PC-9 (cell line): Measurements from ENCODE around the gene MBP. TPM values are rescaled to one million over a fixed set of nuclear protein-coding genes. Genes with fewer than 3 reads are reported as not detected.

Experiments used
- BruUV-seq: library from RNA; stranded (reverse); fragments of 400-500 nt; replicated peaks from 2 replicates; lab custom pipeline; 2021; lab: Mats Ljungman, UMichigan
- CTCF ChIA-PET: fragments of 300-600 bp; sonication (Branson Sonifier 250); formaldehyde crosslinking; loops from one replicate; lab custom pipeline; 2022; ENCODE audit warnings: antibody characterized with exemption; lab: Charles Lee
- POLR2A ChIA-PET: fragments of 300-600 bp; sonication (Branson Sonifier 250); formaldehyde crosslinking; loops from one replicate; lab custom pipeline; 2022; ENCODE audit warnings: antibody characterized with exemption; ENCODE audit not compliant: unreplicated experiment; lab: Charles Lee
- DNase-seq, 2 experiments: peaks; one replicate each; pipeline versions ENCODE4 v3.0.0 to v3.0.0-alpha.2; 2015 to 2022; ENCODE audit warnings: mixed read lengths in 1 of 2
- H2AFZ ChIP-seq: fragments of 200-600 bp; sonication (generic); 2 replicates; pipeline ENCODE4 v1.8.1; 2017; ENCODE audit warnings: antibody characterized with exemption
- H3F3A ChIP-seq: fragments of 200-600 bp; sonication (generic); 2 replicates; pipeline ENCODE4 v1.8.1; 2017; ENCODE audit warnings: antibody characterized with exemption, mild to moderate bottlenecking, low read depth; ENCODE audit not compliant: insufficient read depth
- H3K27ac ChIP-seq: fragments of 200-600 bp; sonication (generic); 2 replicates; pipeline ENCODE4 v1.6.1; 2016; ENCODE audit warnings: mixed run types
- H3K27me3 ChIP-seq: fragments of 200-600 bp; sonication (generic); 2 replicates; pipeline ENCODE4 v1.6.1; 2016; ENCODE audit warnings: low read depth, mixed run types; ENCODE audit not compliant: insufficient read depth
- H3K36me3 ChIP-seq: fragments of 200-600 bp; sonication (generic); 2 replicates; pipeline ENCODE4 v1.6.1; 2016; ENCODE audit warnings: low read depth, mixed run types
- H3K4me1 ChIP-seq: fragments of 200-600 bp; sonication (generic); replicated peaks from 2 replicates; pipeline ENCODE4 v1.6.1; 2016; ENCODE audit warnings: mixed run types; ENCODE audit not compliant: insufficient read depth
- H3K4me2 ChIP-seq: fragments of 200-600 bp; sonication (generic); 2 replicates; pipeline ENCODE4 v1.6.1; 2017; ENCODE audit warnings: mixed run types
- H3K4me3 ChIP-seq: fragments of 200-600 bp; sonication (generic); 2 replicates; pipeline ENCODE4 v1.6.1; 2016; ENCODE audit warnings: mixed run types
- H3K79me2 ChIP-seq: fragments of 200-600 bp; sonication (generic); 2 replicates; pipeline ENCODE4 v1.6.1; 2017; ENCODE audit warnings: low read depth, mixed run types
- H3K9me2 ChIP-seq: fragments of 200-600 bp; sonication (generic); 2 replicates; pipeline ENCODE4 v1.8.1; 2017; ENCODE audit warnings: mild to moderate bottlenecking; ENCODE audit not compliant: insufficient read depth
- H3K9me3 ChIP-seq: fragments of 200-600 bp; sonication (generic); 2 replicates; pipeline ENCODE4 v1.8.1; 2016; ENCODE audit warnings: low read depth; ENCODE audit not compliant: insufficient read depth
- H4K20me1 ChIP-seq: fragments of 200-600 bp; sonication (generic); 2 replicates; pipeline ENCODE4 v1.8.1; 2017; ENCODE audit not compliant: insufficient read depth
- CTCF ChIP-seq: fragments of 200-600 bp; sonication (generic); conservative IDR thresholded peaks from 2 replicates; pipeline ENCODE4 v1.6.1; 2017; ENCODE audit warnings: mixed run types, antibody characterized with exemption, mild to moderate bottlenecking, moderate library complexity
- EZH2 ChIP-seq: fragments of 200-600 bp; sonication (generic); IDR thresholded peaks from 2 replicates; pipeline ENCODE4 v1.8.0; 2017; ENCODE audit warnings: antibody characterized with exemption, low read depth
- intact Hi-C: fragments of 100-400 bp; cut with micrococcal nuclease; formaldehyde crosslinking; loops from one replicate; pipeline ENCODE4 v1.10.0; 2022; ENCODE audit not compliant: unreplicated experiment
- total RNA-seq: library from RNA; stranded (reverse); gene quantifications from 2 replicates; pipeline ENCODE4 v1.2.3, GENCODE V29; 2021

The MBP gene
- total RNA-seq, 1 experiment from 2014 or later = 37.9 TPM

GRCh38 chr18:77102259-77103040 lies 30.1 kb downstream of the MBP start:
- peak overlapping the region; percentile 31; the same call in 1 of the 2 replicates for H3K4me3 ChIP-seq

GRCh38 chr18:77101410-77102258 lies 30.9 kb downstream of the MBP start:
- H3F3A ChIP-seq = peaks cover 46% of the 10 kb centered on the region
- TF ChIP-seq CTCF (no peak), EZH2 (no peak)
- no peaks in the 10 kb centered on the region for H3K9me2 ChIP-seq
- H3K9me3 ChIP-seq = no peaks in the 10 kb centered on the region
- DNase-seq = peak; percentile 85 to 99
- no peak overlapping the region for H2AFZ ChIP-seq
- ChIA-PET POLR2A (interaction anchor here (0.7 kb wide), 1 partner anchor 31 kb away, joined by 4 read pairs; the partner anchor contains the start of gene MBP), CTCF (no interaction called here)
- peak overlapping the region; percentile 31; the same call in 1 of the 2 replicates for H3K4me3 ChIP-seq
- peak overlapping the region; percentile 99 for H3K27ac ChIP-seq
- intact Hi-C loops = loop anchor here (1.0 kb wide), 3 partner anchors 12 to 36 kb away; no protein-coding TSS in a partner anchor
- peaks cover 54% of the 10 kb centered on the region for H3K79me2 ChIP-seq
- peaks cover 28% of the 10 kb centered on the region; the same call in 1 of the 2 replicates for H3K36me3 ChIP-seq
- no peaks in the 10 kb centered on the region for H3K27me3 ChIP-seq
- no peaks in the 10 kb centered on the region for H4K20me1 ChIP-seq
- peak overlapping the region; percentile 83 for H3K4me2 ChIP-seq
- no TSS peak for BruUV-seq
- H3K4me1 ChIP-seq = peaks cover 52% of the 10 kb centered on the region

More at GRCh38 chr18:77102259-77103040, 30.1 kb downstream of the MBP start:
- Histone ChIP-seq H3K4me2 (peak overlapping the region; percentile 83), H2AFZ (no peak overlapping the region), H3K27me3 (no peaks in the 10 kb centered on the region), H3K9me2 (no peaks in the 10 kb centered on the region), H3K4me1 (peaks cover 52% of the 10 kb centered on the region), H3K79me2 (peaks cover 60% of the 10 kb centered on the region), H3F3A (peaks cover 46% of the 10 kb centered on the region), H4K20me1 (no peaks in the 10 kb centered on the region), H3K27ac (peak overlapping the region; percentile 99), H3K9me3 (no peaks in the 10 kb centered on the region), H3K36me3 (peaks cover 30% of the 10 kb centered on the region; the same call in 1 of the 2 replicates)
- no peak for TF ChIP-seq CTCF
- TF ChIP-seq EZH2 = no peak
- intact Hi-C loops = no loop called here
- peak in 1 of 2 experiments; percentile 74 for DNase-seq
- POLR2A ChIA-PET = interaction anchor here (1.0 kb wide), 1 partner anchor 25 kb away, joined by 5 read pairs; no protein-coding TSS in a partner anchor
- CTCF ChIA-PET = no interaction called here
- BruUV-seq = TSS peak; percentile 67
